CD4-positive, alpha-beta memory T cell (primary cell): Measurements from ENCODE around the gene GRIFIN. TPM values are rescaled to one million over a fixed set of nuclear protein-coding genes. Genes with fewer than 3 reads are reported as not detected.

Experiments
- CTCF ChIA-PET: fragments of 350-600 bp; sonication (Branson Sonifier 250); formaldehyde crosslinking; loops from one replicate; lab custom pipeline; 2021; ENCODE audit warnings: inconsistent platforms; ENCODE audit not compliant: partially characterized antibody; lab: Charles Lee
- POLR2A ChIA-PET: fragments of 350-600 bp; sonication (Branson Sonifier 250); formaldehyde crosslinking; loops from one replicate; lab custom pipeline; 2021; ENCODE audit not compliant: partially characterized antibody; lab: Charles Lee
- DNase-seq, 5 donors: peaks; one replicate each; pipeline versions ENCODE4 v3.0.0 to v3.0.0-alpha.2; 2020 to 2022; ENCODE audit warnings: mixed read lengths in 1 of 5
- H3K27ac ChIP-seq: one replicate; pipeline ENCODE4 v1.7.0; 2013; ENCODE audit warnings: low read depth, low read length
- H3K27me3 ChIP-seq: 2 replicates; pipeline ENCODE4 v1.7.0; 2013; ENCODE audit warnings: mild to moderate bottlenecking, low read length, moderate library complexity; ENCODE audit not compliant: insufficient read depth
- H3K36me3 ChIP-seq: 2 replicates; pipeline ENCODE4 v1.7.0; 2013; ENCODE audit warnings: mild to moderate bottlenecking, low read length, moderate library complexity; ENCODE audit not compliant: insufficient read depth
- H3K4me1 ChIP-seq: 2 replicates; pipeline ENCODE4 v1.7.0; 2013; ENCODE audit warnings: mild to moderate bottlenecking, low read length, moderate library complexity; ENCODE audit not compliant: insufficient read depth
- H3K4me3 ChIP-seq, 2 donors: one replicate each; pipeline ENCODE4 v1.7.0; 2013; ENCODE audit warnings: low read length in 2 of 2, mild to moderate bottlenecking in 1 of 2
- H3K9me3 ChIP-seq, 2 donors: one replicate each; pipeline ENCODE4 v1.7.0; 2013; ENCODE audit warnings: low read length in 2 of 2, control low read depth in 1 of 2; ENCODE audit not compliant: control insufficient read depth in 1 of 2
- H3K27ac Mint-ChIP-seq, 7 donors: one replicate each; pipeline ENCODE4 v1.8.0; 2020 to 2021; ENCODE audit warnings: mixed read lengths in 7 of 7, mild to moderate bottlenecking in 6 of 7, inconsistent platforms in 3 of 7, moderate library complexity in 3 of 7
- H3K27me3 Mint-ChIP-seq, 2 donors: one replicate each; pipeline ENCODE4 v1.8.0; 2020 to 2021; ENCODE audit warnings: mixed read lengths in 2 of 2
- H3K36me3 Mint-ChIP-seq, 2 donors: one replicate each; pipeline ENCODE4 v1.8.0; 2020 to 2021; ENCODE audit warnings: mixed read lengths in 2 of 2, inconsistent platforms in 1 of 2, mild to moderate bottlenecking in 1 of 2
- H3K4me1 Mint-ChIP-seq, 4 donors: one replicate each; pipeline ENCODE4 v1.8.0; 2020 to 2021; ENCODE audit warnings: mixed read lengths in 4 of 4, mild to moderate bottlenecking in 1 of 4
- H3K4me3 Mint-ChIP-seq, 8 donors: one replicate each; pipeline ENCODE4 v1.8.0; 2020 to 2021; ENCODE audit warnings: mixed read lengths in 8 of 8, mild to moderate bottlenecking in 7 of 8, moderate library complexity in 6 of 8, inconsistent platforms in 3 of 8
- H3K9me3 Mint-ChIP-seq, 8 donors: one replicate each; pipeline ENCODE4 v1.8.0; 2020 to 2021; ENCODE audit warnings: mixed read lengths in 8 of 8, mild to moderate bottlenecking in 5 of 8, inconsistent platforms in 3 of 8, moderate library complexity in 1 of 8
- intact Hi-C: fragments of 100-400 bp; cut with micrococcal nuclease; formaldehyde crosslinking; loops from one replicate; pipeline ENCODE4 v1.15.1; 2023
- polyA plus RNA-seq, 2 donors: library from polyadenylated mRNA; unstranded; fragments of 300-500 nt; fragmentation: Illumina TruSeq; gene quantifications; one replicate each; pipeline ENCODE4 v1.2.3, GENCODE V29; 2021
- total RNA-seq, 2 experiments: library from RNA; stranded (reverse); gene quantifications; one replicate each; pipeline ENCODE4 v1.2.3, GENCODE V29; 2021

The GRIFIN gene
- total and polyA plus RNA-seq, 4 experiments from 2014 or later, result not detected

DNA sequence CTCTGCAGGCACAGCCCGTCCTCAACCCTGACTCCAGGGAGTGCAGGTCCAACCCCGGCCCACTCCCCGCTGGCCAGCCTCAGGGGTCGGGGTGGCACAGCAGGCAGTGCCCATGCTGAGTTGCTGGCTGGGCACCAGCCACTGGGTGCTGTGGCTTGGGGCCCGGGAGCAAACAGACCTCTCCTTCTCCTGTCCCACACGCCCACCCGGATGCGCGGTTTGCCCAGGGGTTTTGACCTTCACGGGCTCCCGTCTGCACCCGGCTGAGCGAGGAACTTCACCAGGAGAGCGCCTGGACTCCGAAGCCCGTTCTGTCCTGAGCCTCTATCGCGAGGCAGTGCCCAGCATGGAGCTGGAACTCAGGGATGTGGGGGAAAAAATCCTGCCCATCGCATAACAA is 2.6 kb upstream of the GRIFIN start:
- POLR2A ChIA-PET, result interaction anchor here (0.7 to 2.6 kb wide), 6 partner anchors 30 to 80 kb away, joined by 3 to 11 read pairs (median 6); partner anchors contain the start of gene IQCE
- Mint-ChIP-seq H3K27ac (peak overlapping the region in 1 of 7 donors; percentile 35), H3K9me3 (peaks cover 0 to 7% (median 5%) of the 10 kb centered on the region in 8 donors), H3K27me3 (no peaks in the 10 kb centered on the region), H3K36me3 (no peaks in the 10 kb centered on the region), H3K4me3 (no peak overlapping the region), H3K4me1 (peaks cover 0 to 4% (median 0%) of the 10 kb centered on the region in 4 donors)
- H3K27me3 ChIP-seq, result no peaks in the 10 kb centered on the region
- CTCF ChIA-PET, result interaction anchor here (0.9 to 4.9 kb wide), 6 partner anchors 10 to 231 kb away, joined by 3 to 21 read pairs (median 6); no protein-coding TSS in a partner anchor
- DNase-seq, result no peak
- no peaks in the 10 kb centered on the region for H3K9me3 ChIP-seq
- H3K36me3 ChIP-seq, result no peaks in the 10 kb centered on the region
- H3K4me3 ChIP-seq, result no peak overlapping the region
- H3K4me1 ChIP-seq, result peaks cover 13% of the 10 kb centered on the region
- H3K27ac ChIP-seq, result no peak overlapping the region
- intact Hi-C loops, result loop anchor here (5.0 kb wide), 2 partner anchors 44 to 79 kb away; partner anchors contain the start of genes BRAT1 and IQCE

DNA sequence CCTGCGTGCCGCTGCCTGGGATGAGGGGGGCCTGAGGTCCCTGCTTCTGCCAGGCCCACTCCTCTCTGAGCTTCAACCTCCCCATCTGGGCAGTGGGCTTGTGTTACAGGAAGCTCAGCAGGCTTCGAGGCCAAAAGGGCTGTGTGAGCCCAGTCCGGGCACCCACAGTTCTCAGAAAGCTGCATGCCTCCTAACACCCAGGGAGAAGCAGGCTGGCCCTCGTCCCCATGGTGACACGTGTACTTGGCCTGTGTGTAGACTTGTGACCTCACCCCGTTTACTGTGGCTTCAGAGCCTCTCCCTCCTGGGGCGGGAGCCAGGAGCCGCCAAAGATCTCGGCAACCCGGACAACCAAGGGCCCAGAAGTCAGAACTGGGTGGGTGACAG is 2.2 kb upstream of the GRIFIN start:
- H3K4me3 Mint-ChIP-seq, result no peak overlapping the region
- intact Hi-C loops, result loop anchor here (5.0 kb wide), 2 partner anchors 44 to 79 kb away; partner anchors contain the start of genes BRAT1 and IQCE
- DNase-seq, result no peak

DNA sequence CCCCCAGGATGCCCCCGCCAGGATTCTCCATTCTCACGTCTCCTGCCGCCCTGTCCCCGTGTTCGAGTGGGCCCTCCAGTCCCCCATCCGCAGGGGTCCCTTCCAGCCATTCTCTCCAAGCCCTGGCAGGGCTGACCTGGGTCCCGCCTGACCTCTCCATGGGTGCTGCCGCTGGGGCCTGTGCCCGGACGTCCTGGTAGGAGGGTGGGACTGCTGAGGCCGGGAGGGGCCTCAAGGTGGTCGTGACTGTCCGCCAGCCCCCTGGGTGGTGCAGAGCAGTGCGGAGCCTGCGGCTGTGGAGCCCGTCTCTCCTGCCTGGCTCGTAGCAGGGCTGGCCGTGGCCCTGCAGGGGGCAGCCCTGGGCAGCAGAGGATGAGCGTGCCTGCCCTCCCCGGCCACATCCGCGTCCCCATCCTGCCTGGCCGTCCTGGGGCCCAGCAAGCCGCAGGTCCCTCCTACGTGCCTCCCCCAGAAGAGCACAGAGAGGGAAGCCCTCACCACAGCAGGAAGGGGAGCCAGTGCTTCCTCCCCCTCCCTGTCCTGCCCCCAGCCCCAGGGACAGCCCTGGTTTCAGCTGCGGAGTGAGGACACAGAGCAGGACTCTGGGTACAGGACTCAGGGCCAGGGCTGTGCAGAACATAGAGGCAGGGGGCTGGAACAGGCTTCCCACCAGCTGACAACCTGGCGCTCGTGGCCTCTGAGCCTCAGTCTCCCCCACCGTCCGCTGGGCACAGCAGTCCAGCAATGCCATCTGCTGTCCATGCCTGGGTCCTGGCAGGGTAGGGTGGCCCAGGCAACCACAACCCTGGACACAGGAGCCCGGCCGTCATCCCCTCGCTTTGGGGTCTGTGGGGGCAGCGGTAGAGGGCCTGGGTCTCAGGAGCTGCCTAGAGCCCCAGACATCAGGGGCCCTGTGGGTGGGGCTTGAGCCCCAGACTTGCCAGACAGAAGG is 1.5 kb upstream of the GRIFIN start:
- Mint-ChIP-seq H3K36me3 (no peaks in the 10 kb centered on the region), H3K27me3 (no peaks in the 10 kb centered on the region), H3K4me1 (peaks cover 0 to 4% (median 0%) of the 10 kb centered on the region in 4 donors), H3K9me3 (peaks cover 0 to 2% (median under 1%) of the 10 kb centered on the region in 8 donors), H3K4me3 (peak overlapping the region in 2 of 8 donors; percentile 22 to 31), H3K27ac (no peak overlapping the region)
- peak; percentile 54 to 69 (median 64) for DNase-seq
- ChIA-PET POLR2A (interaction anchor here (0.7 to 2.6 kb wide), 6 partner anchors 31 to 81 kb away, joined by 3 to 11 read pairs (median 6); partner anchors contain the start of gene IQCE), CTCF (interaction anchor here (0.9 to 4.9 kb wide), 8 partner anchors 9 to 232 kb away, joined by 3 to 21 read pairs (median 4); no protein-coding TSS in a partner anchor)
- no peaks in the 10 kb centered on the region for H3K9me3 ChIP-seq
- H3K27me3 ChIP-seq, result no peaks in the 10 kb centered on the region
- intact Hi-C loops, result loop anchor here (1.0 to 5.0 kb wide), 4 partner anchors 45 to 232 kb away; partner anchors contain the start of genes BRAT1 and IQCE
- H3K27ac ChIP-seq, result no peak overlapping the region
- no peak overlapping the region for H3K4me3 ChIP-seq
- H3K36me3 ChIP-seq, result no peaks in the 10 kb centered on the region
- peaks cover 13% of the 10 kb centered on the region for H3K4me1 ChIP-seq

More for the DNA sequence above, 2.2 kb upstream of the GRIFIN start:
- Mint-ChIP-seq H3K9me3 (peaks cover 0 to 7% (median 5%) of the 10 kb centered on the region in 8 donors), H3K27ac (no peak overlapping the region), H3K36me3 (no peaks in the 10 kb centered on the region), H3K4me1 (peaks cover 0 to 4% (median 0%) of the 10 kb centered on the region in 4 donors), H3K27me3 (no peaks in the 10 kb centered on the region)
- H3K4me1 ChIP-seq, result peaks cover 13% of the 10 kb centered on the region
- CTCF ChIA-PET, result interaction anchor here (0.9 to 4.9 kb wide), 8 partner anchors 10 to 232 kb away, joined by 3 to 21 read pairs (median 4); no protein-coding TSS in a partner anchor
- no peaks in the 10 kb centered on the region for H3K27me3 ChIP-seq
- no peaks in the 10 kb centered on the region for H3K36me3 ChIP-seq
- H3K4me3 ChIP-seq, result no peak overlapping the region
- H3K27ac ChIP-seq, result no peak overlapping the region
- H3K9me3 ChIP-seq, result no peaks in the 10 kb centered on the region
- POLR2A ChIA-PET, result interaction anchor here (0.7 to 2.6 kb wide), 6 partner anchors 30 to 81 kb away, joined by 3 to 11 read pairs (median 6); partner anchors contain the start of gene IQCE

DNA sequence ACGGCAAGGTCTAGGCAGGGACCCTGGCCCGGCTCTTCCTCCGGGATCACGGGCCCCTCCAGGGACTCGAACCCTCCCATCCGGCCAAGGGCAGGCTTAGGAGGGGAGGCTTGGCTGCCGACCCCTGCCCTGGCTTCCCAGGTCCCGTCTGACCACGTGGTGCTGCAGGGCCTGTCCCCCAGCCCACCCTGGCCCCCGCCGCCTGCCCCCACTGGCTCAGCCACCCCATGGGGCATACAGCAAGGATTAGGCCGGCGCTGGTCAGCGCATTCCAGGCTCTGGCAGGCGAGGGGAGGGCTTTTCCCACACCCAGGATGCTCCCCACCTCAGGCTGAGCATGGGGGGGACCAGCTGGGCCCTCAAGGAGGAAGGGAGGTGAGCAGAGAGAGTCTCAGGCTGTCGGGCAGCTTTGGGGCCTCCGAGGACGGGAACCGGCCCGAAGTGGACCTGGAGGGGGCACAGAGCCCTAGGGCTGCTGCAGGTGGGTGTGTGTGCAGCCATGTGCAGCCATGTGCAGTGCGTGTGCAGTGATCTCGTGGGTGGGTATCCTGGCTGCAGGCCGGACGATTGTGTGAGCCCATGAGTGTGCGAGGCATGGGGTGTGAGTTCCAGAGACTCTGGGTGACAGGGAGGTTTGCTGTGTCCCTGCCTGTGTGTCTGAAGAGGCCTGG is 713 bp upstream of the GRIFIN start:
- Mint-ChIP-seq H3K4me1 (peaks cover 0 to 4% (median 0%) of the 10 kb centered on the region in 4 donors), H3K27ac (peak overlapping the region in 1 of 7 donors; percentile 63), H3K36me3 (no peaks in the 10 kb centered on the region), H3K4me3 (peak overlapping the region in 3 of 8 donors; percentile 21 to 31 (median 22)), H3K9me3 (no peaks in the 10 kb centered on the region), H3K27me3 (no peaks in the 10 kb centered on the region)
- no peak for DNase-seq
- Histone ChIP-seq H3K4me1 (peaks cover 13% of the 10 kb centered on the region), H3K27ac (no peak overlapping the region), H3K9me3 (no peaks in the 10 kb centered on the region), H3K4me3 (no peak overlapping the region), H3K27me3 (no peaks in the 10 kb centered on the region), H3K36me3 (no peaks in the 10 kb centered on the region)
- intact Hi-C loops, result loop anchor here (1.0 to 5.0 kb wide), 4 partner anchors 45 to 232 kb away; partner anchors contain the start of genes BRAT1 and IQCE
- POLR2A ChIA-PET, result no interaction called here
- CTCF ChIA-PET, result interaction anchor here (4.9 kb wide), 1 partner anchor 233 kb away, joined by 21 read pairs; no protein-coding TSS in a partner anchor

DNA sequence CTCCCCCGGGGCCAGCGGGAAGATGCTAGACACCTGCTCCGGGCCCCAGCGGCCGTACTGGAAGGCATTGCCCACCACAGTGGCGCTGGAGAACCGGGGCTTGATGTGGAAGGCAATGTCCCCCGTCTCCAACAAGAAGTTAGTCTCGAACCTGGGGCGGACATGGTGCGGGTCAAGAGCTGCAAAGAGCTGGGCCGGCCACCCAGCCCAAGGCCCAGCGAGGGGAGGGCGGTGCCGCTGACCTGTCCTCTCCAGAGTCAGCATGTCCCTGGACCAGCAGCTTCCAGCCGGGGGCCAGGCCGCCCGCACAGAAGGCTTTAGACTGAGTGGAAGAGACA is 551 bp downstream of the GRIFIN start:
- H3K4me3 Mint-ChIP-seq, result no peak overlapping the region
- H3K9me3 ChIP-seq, result no peaks in the 10 kb centered on the region
- H3K4me1 ChIP-seq, result peaks cover 13% of the 10 kb centered on the region
- peaks cover 0 to under 1% of the 10 kb centered on the region in 2 donors for H3K27me3 Mint-ChIP-seq
- H3K27me3 ChIP-seq, result no peaks in the 10 kb centered on the region
- intact Hi-C loops, result loop anchor here (5.0 kb wide), 2 partner anchors 47 to 82 kb away; partner anchors contain the start of genes BRAT1 and IQCE
- no peak overlapping the region for H3K27ac Mint-ChIP-seq
- no peak overlapping the region for H3K27ac ChIP-seq
- ChIA-PET CTCF (no interaction called here), POLR2A (no interaction called here)
- H3K4me3 ChIP-seq, result no peak overlapping the region
- no peaks in the 10 kb centered on the region for H3K36me3 Mint-ChIP-seq
- no peaks in the 10 kb centered on the region for H3K36me3 ChIP-seq
- H3K4me1 Mint-ChIP-seq, result peaks cover 0 to 4% (median under 1%) of the 10 kb centered on the region in 4 donors
- H3K9me3 Mint-ChIP-seq, result no peaks in the 10 kb centered on the region
- DNase-seq, result no peak

DNA sequence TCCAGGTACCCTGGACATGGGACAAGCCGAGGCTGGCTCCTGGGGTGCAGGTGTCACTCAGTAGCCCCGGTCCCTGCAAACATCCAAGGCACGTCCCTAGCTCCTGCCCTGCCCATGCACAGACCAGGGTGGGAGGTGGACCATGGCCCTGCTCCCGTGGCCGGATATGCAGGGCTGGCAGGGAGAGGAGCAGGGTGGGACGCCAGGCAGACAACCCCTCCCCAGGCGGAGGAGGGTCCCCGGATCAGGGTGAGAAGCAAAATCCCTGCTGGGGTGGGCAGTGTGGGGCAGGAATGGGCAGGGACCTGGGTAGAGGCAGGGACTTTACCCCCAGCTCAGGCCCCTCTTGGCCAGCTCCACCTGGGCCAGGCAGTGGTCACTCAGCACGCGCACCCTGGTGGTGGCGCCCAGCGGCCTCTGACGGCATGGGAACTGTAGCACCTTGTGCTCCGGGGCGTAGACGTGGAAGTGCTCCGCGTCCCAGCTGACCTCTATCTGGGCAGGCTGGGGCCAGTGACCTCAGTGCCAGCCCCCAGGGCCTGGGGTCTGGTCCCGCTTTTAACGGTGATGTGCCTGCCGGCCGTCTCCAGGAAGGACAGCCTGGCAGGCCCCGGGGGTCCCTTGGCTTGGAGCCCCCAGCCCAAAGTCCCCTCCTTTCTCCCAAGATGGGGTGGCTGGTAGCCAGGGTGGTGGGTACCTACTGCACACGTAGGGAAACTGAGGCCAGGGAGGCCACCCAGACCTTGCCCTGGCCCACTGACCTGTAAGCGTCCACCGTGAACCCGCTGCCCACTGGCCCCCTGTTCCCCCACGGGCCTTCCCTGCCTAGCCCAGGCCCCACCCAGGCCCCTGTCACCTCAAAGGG is 1.2 kb downstream of the GRIFIN start:
- H3K36me3 Mint-ChIP-seq, result no peaks in the 10 kb centered on the region
- Histone ChIP-seq H3K36me3 (no peaks in the 10 kb centered on the region), H3K4me3 (no peak overlapping the region), H3K4me1 (peaks cover 13% of the 10 kb centered on the region), H3K27ac (no peak overlapping the region), H3K27me3 (no peaks in the 10 kb centered on the region), H3K9me3 (no peaks in the 10 kb centered on the region)
- intact Hi-C loops, result loop anchor here (5.0 kb wide), 2 partner anchors 47 to 82 kb away; partner anchors contain the start of genes BRAT1 and IQCE
- H3K27ac Mint-ChIP-seq, result no peak overlapping the region
- no peaks in the 10 kb centered on the region for H3K9me3 Mint-ChIP-seq
- H3K4me1 Mint-ChIP-seq, result peaks cover 0 to 4% (median under 1%) of the 10 kb centered on the region in 4 donors
- no peak overlapping the region for H3K4me3 Mint-ChIP-seq
- no peak for DNase-seq
- H3K27me3 Mint-ChIP-seq, result peaks cover 0 to 3% of the 10 kb centered on the region in 2 donors
- ChIA-PET CTCF (no interaction called here), POLR2A (no interaction called here)
